NCI-H2081 treated with DMSO at 0.1 percent for 48 hours (cell line): ENCODE data around the gene NMNAT2.
"Not testable (repeated sequence)": the region's sequence is repeated elsewhere in the genome, so short reads cannot be mapped to it uniquely, and the experiment has no call there.

Experiments
- DNase-seq: peaks from one replicate; lab custom pipeline; 2025; lab: John Stamatoyannopoulos, UW

Gene NMNAT2

DNA sequence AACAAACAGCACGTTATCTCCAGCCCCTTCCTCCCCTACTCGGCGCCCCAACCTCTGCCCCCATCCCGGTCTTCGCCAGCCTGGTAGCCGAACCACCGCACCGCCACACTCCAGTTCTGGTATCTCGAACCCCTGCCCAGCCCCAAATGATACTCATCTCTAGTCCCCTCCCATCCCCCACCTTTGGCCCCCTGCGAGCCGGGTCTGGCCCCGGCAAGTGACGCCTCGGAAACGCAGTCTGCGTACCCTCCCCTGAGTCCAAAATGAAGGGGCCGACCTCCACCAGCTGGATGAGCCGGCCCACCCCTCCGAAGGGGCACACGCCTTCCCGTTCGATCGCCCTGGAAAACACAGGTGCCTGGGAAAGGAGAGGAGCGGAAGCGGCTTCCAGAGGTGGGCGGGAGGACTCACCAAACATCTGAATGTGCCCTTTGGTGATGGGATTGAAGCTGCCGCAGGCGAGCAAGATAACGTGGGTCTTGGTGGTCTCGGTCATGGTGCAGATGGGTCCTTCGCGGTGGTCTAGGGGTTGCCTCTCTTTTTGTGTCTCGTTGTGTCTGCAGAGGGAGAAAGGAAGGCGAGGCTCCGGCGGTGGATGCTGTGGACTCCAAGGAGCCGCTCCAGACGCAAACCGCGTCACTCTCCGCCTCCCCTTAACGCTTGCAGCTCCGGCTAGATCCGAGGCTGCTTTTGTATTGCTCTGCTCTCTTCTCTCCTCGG lies at the start of gene NMNAT2:
Gene NMNAT2 (minus strand): TSS at position 609 of the 720 bp plus-strand sequence. CDS start 113 bp downstream, at position 496.
- peak; percentile 18 for DNase-seq

GRCh38 chr1:183467687-183468086 lies 49.5 kb upstream of the NMNAT2 start:
- no peak for DNase-seq

- no peak for DNase-seq
Observed at GRCh38 chr1:183466781-183467180, 48.6 kb upstream of the NMNAT2 start.

- no peak for DNase-seq
Observed at GRCh38 chr1:183463566-183463965, 45.4 kb upstream of the NMNAT2 start.

- DNase-seq = no peak
Observed at GRCh38 chr1:183461350-183461749, 43.2 kb upstream of the NMNAT2 start.

- DNase-seq = no peak
Observed at GRCh38 chr1:183460596-183460995, 42.4 kb upstream of the NMNAT2 start.

- no peak for DNase-seq
Observed at GRCh38 chr1:183457449-183457848, 39.3 kb upstream of the NMNAT2 start.

DNA sequence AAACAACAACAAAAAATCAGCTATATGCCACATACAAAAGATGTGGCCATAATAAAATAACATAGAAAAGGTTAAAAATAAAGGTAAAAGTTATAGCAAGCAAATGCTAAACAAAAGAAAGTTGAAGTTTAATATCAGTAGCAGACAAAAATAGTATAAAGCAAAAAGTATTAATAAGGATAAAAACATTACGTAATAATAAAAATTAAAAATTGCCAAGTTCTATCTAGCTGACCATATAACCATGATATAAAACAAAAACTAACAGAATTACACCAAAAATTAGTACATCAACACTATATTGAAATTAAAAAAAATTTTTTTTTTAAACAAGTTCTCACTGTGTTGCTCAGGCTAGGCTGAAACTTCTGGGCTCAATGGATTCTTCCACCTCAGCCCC lies 38.6 kb upstream of the NMNAT2 start:
- no peak for DNase-seq

DNA sequence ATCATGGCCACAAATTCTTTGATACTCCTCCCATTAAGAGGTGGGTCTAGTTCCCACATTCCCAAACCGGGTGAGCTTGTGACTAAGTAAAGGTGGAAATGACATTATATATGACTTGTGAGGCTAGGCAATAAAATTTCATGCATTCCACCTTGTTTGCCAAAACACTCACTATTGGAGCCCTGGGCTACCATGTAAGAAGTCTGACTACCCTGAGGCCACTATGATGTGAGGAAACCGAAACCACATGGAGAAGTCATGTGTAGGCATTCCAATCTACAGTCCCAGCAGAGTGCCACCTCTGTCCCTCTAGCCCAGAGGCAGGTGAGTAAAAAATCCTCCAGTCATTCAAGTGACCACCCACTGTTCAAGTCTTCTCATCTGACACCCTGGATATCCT lies 36.2 kb upstream of the NMNAT2 start:
- no peak for DNase-seq

GRCh38 chr1:183450093-183450492 lies 31.9 kb upstream of the NMNAT2 start:
- no peak for DNase-seq

DNA sequence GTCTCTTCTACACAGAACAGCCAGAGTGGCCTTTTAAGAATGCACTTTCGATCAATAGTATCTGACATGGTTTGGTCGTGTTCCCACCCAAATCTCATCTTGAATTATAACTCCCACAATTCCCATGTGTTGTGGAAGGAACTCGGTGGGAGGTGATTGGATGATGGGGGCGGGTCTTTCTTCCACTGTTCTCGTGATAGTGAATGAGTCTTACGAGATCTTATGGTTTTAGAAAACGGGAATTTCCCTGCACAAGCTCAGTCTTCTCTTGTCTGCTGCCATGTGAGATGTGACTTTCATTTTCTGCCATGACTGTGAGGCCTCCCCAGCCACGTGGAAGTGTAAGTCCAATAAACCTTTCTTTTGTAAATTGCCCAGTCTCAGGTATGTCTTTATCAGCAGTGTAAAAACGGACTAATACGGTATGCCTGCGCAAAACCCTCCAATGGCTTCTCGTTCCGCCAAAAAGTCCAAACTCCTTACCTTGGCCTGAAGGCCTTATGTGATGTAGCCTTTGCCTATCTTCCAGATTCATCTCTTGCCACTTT lies 31.1 kb upstream of the NMNAT2 start:
- no peak for DNase-seq

DNA sequence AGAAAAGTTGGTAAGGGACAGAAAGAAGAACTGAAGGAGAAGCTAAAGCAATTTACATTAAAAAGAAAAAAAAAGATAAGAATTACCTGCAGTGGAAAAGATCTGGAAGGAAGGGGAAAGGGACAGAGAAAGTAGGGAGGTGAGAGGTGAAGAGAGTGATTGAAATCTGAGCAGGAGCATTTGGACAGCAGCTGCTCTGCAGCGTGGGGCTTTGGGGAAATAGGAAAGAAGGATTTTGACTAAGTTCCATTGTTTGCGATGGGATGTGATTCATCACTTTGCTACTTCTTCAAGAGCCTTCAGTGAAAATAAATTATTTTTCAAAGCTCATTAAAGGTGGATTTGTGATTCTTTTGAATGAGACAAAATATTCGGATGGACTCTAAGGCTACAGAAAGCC lies 26.1 kb upstream of the NMNAT2 start:
- no peak for DNase-seq

DNA sequence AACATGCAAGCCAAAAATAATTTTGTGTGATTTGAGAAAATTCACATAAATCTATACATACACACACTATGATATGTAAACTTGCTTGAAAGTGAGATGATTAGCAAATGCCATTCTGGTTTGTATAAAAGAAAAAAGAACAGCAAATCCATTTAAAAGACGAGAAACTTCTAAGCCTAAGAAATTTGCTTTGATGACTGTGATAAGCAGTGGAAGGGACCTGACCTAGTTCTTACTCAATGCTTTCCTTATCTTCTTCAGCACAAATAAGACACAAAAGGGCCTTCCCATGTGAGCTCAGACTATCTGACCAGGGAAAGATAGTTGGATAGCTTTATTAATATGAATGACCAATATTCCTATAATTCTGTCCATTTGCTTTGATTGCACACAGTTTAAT lies 25.3 kb upstream of the NMNAT2 start:
- DNase-seq = no peak

DNA sequence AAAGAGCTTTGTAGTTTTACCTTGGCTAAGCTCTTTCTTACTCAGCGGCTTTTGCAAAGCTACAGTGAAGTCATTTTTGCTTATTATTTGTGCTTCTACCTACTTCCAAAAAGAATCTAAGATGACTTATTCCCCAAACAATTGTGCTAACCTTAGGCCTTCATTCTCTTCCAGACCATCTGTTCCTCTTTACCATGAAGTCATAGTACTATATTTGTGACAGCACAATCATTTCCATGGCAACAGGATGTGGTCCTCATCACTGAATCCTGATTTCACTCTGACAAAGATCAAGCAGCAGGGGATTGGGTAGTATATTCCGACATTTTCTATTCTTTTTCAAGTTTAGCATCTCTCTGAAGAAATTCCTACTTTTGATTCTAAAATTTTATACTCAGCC lies 24.8 kb upstream of the NMNAT2 start:
- DNase-seq = no peak

GRCh38 chr1:183438060-183438459 lies 19.9 kb upstream of the NMNAT2 start:
- no peak for DNase-seq

DNA sequence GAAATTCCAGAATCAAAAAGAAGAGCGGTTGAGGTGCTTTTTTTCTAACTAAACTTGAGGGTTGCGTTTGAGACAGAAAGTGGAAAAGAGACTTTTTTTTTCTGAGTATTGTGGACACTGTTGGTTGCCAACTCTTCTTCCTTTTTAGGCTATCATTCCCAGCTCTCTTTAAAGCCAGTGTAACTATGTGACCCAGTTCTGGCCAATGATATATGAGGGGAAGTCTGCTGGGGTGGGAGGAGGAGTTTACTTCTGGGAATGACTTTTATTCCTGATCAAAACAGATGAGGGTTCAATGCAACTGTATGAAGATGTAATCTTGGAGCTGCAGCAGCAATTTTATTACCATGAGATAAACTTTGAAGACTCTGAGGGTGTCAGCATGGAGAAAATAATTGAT lies 17.3 kb upstream of the NMNAT2 start:
- no peak for DNase-seq

DNA sequence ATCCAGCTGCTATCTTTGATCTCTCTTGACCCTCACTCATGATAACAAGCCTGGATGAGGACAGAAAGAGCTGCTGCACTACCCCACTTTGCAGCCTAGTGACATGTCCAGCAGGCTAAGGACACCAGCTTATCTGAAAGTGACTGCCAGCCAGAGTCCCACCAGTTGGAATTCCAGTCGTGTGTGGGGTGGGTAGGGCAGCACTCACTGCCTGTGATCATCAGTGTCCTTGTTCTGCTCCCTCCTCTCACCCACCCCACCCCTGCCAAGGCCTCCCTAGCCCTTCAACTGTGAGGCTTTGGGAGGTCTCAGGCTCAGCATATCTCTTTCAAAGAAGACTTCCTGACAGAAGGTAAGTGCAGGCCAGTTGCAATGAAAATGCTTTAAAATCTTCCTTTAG lies 15.5 kb upstream of the NMNAT2 start:
- no peak for DNase-seq

DNA sequence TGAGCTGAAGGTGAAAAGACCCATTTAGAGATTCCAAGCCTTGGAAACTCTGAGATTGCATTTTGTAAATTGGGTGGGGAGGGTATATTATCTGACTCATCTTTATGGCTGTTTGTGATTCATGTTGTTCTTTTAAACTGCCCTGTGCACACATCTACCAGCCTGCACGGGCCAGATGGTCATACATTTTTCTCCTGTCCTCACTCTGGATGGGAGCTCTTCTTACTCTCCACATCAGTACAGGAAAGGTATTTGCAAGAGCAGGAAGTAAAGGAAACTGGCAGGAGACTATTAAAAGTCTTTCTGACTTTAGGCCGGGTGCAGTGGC lies 14.3 kb upstream of the NMNAT2 start:
- no peak for DNase-seq

- DNase-seq = no peak
Observed at GRCh38 chr1:183431840-183432547, 13.8 kb upstream of the NMNAT2 start.

GRCh38 chr1:183427591-183427990 lies 9.4 kb upstream of the NMNAT2 start:
- DNase-seq = not testable (repeated sequence)

DNA sequence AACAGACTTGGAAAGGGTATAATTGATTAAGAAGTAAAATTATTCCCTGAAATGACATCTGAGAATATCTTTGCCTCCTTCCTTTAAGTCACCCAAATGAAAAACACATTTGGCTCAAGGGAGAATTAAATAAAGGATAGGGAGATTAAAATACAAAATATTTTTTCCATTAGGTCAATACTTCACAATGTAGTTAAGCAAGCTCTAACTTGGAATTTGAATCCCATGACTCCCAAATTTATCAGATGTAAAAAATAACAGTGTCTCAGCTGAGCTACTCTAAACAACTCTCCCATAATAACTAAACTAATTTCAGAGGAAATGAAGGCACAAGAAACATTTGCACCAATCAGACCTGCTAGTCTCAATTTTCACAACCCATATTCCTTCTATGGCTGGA lies 6.5 kb upstream of the NMNAT2 start:
- DNase-seq = no peak

GRCh38 chr1:183423541-183423940 lies 5.4 kb upstream of the NMNAT2 start:
- DNase-seq = no peak

- DNase-seq = no peak
Observed at GRCh38 chr1:183419399-183419798, 1.2 kb upstream of the NMNAT2 start.

DNA sequence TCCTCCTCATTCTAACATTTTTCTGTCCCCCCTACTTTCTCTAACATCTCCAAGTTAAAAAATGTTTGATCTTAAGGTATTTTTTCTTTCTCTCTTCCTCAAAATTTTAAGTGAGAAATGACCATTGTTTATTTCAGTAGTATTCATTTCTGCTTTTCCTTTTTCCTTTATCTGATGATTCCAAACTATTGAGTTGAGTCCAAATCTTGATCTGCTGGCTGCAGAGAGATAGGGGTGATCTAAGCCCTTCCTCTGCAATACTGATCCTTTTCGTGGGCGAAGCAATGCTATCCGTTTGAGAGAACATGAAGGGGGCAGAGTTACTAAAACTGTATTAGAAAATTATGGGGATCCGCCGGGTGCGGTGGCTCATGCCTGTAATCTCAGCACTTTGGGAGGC lies 516 bp upstream of the NMNAT2 start:
- DNase-seq = no peak
